ENCODE results near the gene ARHGAP18.

ARHGAP18 gene

DNA sequence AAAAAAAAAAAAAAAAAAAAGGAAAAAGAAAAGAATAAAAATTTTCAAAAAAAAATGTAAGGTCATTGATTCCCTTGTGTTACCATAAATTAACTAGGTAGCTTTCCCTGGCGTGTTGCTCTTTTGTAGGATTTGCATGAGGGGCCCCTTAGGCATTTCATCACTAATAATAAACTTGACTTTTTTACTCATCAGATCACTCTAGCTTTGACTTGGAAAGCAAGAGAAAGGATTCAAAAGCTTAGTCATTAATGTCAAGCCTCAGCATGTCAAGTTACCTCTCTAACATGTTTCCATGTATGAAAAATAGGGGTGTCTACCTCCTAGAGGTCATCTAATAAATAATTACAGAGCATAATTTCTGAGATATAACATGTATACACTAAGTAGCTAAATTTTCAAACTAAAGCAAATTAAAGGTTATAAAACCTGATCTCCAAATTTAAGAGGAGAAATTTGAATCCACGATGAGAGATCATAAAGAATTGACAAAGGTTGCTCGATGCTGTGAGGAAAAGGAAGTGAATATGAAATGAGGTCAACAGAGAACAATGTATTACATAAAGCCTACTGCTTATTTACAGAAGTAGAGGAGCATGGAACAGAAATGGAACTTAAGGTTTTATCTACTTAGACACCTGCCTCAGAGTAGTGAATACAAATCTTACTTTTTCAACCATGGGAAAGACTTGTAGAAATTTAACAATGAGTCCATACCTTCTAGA is 86.8 kb downstream of the ARHGAP18 start:
- no peaks in the 10 kb centered on the region for H3K9me3 ChIP-seq (ENCODE audit: severe bottlenecking)
- H3K36me3 ChIP-seq = no peaks in the 10 kb centered on the region
- TF ChIP-seq, protein P1, sequence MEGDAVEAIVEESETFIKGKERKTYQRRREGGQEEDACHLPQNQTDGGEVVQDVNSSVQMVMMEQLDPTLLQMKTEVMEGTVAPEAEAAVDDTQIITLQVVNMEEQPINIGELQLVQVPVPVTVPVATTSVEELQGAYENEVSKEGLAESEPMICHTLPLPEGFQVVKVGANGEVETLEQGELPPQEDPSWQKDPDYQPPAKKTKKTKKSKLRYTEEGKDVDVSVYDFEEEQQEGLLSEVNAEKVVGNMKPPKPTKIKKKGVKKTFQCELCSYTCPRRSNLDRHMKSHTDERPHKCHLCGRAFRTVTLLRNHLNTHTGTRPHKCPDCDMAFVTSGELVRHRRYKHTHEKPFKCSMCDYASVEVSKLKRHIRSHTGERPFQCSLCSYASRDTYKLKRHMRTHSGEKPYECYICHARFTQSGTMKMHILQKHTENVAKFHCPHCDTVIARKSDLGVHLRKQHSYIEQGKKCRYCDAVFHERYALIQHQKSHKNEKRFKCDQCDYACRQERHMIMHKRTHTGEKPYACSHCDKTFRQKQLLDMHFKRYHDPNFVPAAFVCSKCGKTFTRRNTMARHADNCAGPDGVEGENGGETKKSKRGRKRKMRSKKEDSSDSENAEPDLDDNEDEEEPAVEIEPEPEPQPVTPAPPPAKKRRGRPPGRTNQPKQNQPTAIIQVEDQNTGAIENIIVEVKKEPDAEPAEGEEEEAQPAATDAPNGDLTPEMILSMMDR (IDR thresholded peaks at IDR 0.05; ENCODE audit: low read depth, low read length) = no peak
- H3K27ac ChIP-seq = no peak overlapping the region
- H3K27me3 ChIP-seq (ENCODE audit: insufficient read depth, low read depth, severe bottlenecking) = no peaks in the 10 kb centered on the region
- H3K4me3 ChIP-seq (ENCODE audit: low read depth, low read length) = no peak overlapping the region
- DNase-seq = no peak

DNA sequence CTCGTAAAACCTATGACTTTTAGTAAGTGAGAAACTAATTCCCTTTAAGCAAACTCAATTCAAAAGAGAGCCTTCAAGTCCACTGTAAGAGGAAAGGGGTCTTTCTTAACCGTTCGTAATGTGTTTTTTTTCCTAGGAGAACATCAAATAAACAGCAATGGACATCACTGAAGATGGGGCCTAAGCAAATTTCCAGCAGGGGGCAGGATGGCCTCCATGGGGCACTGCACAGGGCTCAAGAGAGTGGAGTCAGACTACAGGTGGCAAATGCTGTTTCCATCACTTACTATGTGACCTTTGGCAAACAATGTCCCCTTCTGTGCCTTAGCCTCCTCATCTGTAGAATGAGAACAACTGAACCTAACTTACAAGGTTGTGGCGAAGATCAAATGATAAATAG is 88.7 kb downstream of the ARHGAP18 start:
- Histone ChIP-seq H3K36me3 (no peaks in the 10 kb centered on the region), H3K9me3 (ENCODE audit: severe bottlenecking) (no peaks in the 10 kb centered on the region), H3K27ac (no peak overlapping the region), H3K27me3 (ENCODE audit: insufficient read depth, low read depth, severe bottlenecking) (no peaks in the 10 kb centered on the region), H3K4me3 (ENCODE audit: low read depth, low read length) (no peak overlapping the region)
- TF ChIP-seq, protein P1 (IDR thresholded peaks at IDR 0.05; ENCODE audit: low read depth, low read length) = peak; percentile 54
- DNase-seq = peak; percentile 11

DNA sequence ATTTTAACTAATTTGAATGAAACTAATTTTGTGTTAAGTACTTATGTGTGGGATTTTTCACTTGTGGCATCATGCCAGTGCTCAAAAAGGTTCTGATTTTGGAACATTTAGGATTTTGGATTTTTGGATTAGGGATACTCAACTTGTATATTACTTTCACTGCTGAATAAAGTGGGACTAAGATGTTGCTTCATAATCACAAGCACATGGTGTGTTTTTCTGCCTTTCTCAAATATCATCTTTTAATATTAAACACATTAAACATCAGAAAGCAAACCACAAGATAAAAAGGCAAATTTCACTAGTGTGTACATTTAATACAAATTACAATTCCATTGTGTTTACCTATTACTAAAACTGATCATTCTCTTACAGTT is 89.8 kb downstream of the ARHGAP18 start:
- no peak for DNase-seq
- Histone ChIP-seq H3K9me3 (ENCODE audit: severe bottlenecking) (no peaks in the 10 kb centered on the region), H3K4me3 (ENCODE audit: low read depth, low read length) (no peak overlapping the region), H3K36me3 (no peaks in the 10 kb centered on the region), H3K27me3 (ENCODE audit: insufficient read depth, low read depth, severe bottlenecking) (no peaks in the 10 kb centered on the region), H3K27ac (no peak overlapping the region)
- TF ChIP-seq, protein P1 (IDR thresholded peaks at IDR 0.05; ENCODE audit: low read depth, low read length) = no peak

DNA sequence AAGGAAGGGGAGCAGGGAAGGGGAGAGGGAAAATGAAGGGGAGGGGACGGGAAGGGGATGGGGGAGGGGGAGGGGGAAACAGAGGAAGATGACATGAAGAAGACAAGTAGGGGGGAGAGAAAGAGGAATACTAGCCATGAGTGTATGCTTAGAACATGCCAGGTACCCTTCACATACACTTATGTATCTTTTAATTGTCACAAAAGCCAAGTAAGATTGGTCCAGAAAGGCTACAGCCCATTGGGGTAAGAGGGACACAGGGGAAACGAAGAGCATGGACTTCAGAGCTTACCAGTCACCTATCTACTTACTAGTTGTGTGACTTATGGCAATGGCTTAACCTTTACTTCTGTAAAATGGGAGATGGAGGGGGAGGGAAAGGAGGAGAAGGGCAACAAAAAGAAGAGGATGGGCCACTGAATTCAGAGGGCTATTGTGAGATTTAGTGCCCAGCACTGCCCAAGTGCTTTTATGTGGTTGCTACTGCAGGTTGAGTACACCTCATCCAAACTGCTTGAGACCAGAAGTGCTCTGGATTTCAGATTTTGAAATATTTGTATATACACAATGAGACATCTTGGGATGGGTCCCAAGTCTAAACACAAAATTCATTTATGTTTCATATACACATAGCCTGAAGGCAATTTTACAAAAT is 90.3 kb downstream of the ARHGAP18 start:
- Histone ChIP-seq H3K9me3 (ENCODE audit: severe bottlenecking) (no peaks in the 10 kb centered on the region), H3K27me3 (ENCODE audit: insufficient read depth, low read depth, severe bottlenecking) (no peaks in the 10 kb centered on the region), H3K27ac (no peak overlapping the region), H3K36me3 (no peaks in the 10 kb centered on the region), H3K4me3 (ENCODE audit: low read depth, low read length) (no peak overlapping the region)
- TF ChIP-seq, protein P1 (IDR thresholded peaks at IDR 0.05; ENCODE audit: low read depth, low read length) = no peak
- no peak for DNase-seq

DNA sequence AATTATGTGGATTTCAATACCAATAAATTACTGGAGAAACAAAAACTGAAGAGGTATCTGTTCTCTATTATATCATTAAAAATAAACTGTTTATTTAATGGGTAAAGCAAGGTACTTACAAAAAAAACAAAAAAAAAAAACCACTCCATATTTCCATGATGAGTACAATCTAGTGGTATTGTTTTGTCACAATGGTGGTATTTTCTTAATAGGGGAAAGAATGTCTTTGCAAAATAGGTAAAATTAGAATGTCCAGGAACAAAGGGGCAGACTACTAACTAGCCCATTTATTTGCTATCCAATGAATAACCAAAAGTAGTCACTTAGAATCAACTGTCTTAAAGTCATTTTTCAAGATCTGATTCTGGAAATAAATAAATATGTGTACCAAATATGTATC is 92.0 kb downstream of the ARHGAP18 start:
- Histone ChIP-seq H3K36me3 (no peaks in the 10 kb centered on the region), H3K4me3 (ENCODE audit: low read depth, low read length) (no peak overlapping the region), H3K9me3 (ENCODE audit: severe bottlenecking) (no peaks in the 10 kb centered on the region), H3K27me3 (ENCODE audit: insufficient read depth, low read depth, severe bottlenecking) (no peaks in the 10 kb centered on the region), H3K27ac (no peak overlapping the region)
- no peak for DNase-seq
- TF ChIP-seq, protein P1 (IDR thresholded peaks at IDR 0.05; ENCODE audit: low read depth, low read length) = no peak

All from WERI-Rb-1 (cell line).